G401 (cell line): Measurements from ENCODE around the gene KRT4. TPM values are rescaled to one million over a fixed set of nuclear protein-coding genes. Genes with fewer than 3 reads are reported as not detected.
"Not testable (repeated sequence)": the region's sequence is repeated elsewhere in the genome, so short reads cannot be mapped to it uniquely, and the experiment has no call there.

Experiments used
- DNase-seq: peaks from one replicate; pipeline ENCODE4 v3.0.0-alpha.2; 2015; ENCODE audit warnings: low spot score
- in situ Hi-C: cut with HindIII; loops from 2 replicates; pipeline ENCODE4 v1.10.0; 2016; ENCODE audit warnings: low sequenced_read_pairs, mixed read lengths
- total RNA-seq: library from RNA; depleted of rRNA; stranded (reverse); fragments of >200 nt; shearing (Covaris generic); gene quantifications from 2 replicates; pipeline ENCODE4 v1.2.3, GENCODE V29; 2014

KRT4 gene
- total RNA-seq, 1 experiment from 2014 or later, result not detected

DNA sequence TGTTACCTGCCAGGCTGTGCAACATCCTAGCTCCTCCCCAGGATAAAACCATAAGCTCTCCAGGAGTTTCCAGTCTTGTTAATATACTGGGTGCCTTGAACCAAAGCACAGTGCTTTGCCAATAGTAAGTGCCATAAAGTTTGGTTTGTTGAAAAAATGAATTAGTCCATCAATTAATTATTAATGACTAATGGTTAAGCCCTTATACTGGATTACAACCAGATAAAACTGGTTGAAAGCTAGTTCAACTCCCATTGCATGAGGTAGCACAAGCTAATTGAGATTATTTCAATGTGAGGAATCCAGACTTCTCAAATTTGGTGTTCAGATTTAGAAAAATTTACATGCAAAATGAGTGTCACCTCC is 16.4 kb downstream of the KRT4 start:
- in situ Hi-C loops, result no loop called here
- no peak for DNase-seq

DNA sequence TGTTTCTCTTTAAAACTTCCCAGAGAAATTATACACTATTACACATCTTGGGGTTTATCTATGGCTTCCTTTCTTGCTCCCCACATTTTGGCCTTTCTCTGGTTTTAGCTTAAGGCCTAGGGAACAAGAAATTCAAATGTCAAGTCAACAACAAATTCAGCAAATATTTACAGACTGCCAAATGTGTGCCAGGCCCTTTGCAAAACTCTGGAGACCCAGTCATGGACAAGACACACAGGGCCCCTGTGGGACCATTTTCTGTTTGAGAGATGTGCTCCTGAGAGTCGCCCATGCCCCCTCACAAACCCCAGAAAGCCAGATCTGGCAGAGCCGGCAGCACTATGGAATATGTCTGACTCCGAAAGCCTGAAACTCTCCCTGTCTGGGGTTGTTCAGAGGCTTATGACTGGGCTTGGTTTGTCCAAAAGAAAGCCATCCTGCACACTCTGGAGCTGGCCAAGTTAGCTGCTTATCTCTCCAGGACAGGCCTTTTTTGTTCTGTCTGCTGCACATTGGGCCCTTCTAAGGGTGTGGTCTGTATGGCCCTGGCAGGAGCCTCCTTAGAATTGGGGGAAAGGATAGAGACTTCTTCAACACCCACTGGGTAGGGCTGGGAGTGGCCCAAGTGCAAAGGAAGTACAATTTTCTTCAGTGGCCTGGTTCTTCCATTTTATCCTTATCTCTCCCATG is 16.9 kb downstream of the KRT4 start:
- DNase-seq, result no peak
- in situ Hi-C loops, result no loop called here

DNA sequence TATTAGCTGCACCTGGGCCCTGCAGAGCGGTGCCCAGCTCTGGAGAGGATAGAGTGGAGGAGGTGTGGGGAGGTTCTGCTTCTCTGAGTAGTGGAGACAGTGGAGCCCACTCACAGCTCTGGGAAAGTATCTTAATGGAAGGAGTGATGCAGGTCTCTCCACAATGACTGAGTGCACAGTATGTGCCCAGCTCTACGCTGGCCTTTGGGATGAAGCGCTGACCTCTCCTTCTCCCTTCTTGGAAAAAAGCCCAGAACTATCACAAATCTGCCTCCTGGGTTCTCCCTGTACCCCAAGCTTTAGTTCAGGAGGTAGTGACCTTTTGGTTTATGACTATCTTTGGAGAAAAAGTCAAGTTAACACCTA is 17.5 kb downstream of the KRT4 start:
- in situ Hi-C loops, result no loop called here
- no peak for DNase-seq

DNA sequence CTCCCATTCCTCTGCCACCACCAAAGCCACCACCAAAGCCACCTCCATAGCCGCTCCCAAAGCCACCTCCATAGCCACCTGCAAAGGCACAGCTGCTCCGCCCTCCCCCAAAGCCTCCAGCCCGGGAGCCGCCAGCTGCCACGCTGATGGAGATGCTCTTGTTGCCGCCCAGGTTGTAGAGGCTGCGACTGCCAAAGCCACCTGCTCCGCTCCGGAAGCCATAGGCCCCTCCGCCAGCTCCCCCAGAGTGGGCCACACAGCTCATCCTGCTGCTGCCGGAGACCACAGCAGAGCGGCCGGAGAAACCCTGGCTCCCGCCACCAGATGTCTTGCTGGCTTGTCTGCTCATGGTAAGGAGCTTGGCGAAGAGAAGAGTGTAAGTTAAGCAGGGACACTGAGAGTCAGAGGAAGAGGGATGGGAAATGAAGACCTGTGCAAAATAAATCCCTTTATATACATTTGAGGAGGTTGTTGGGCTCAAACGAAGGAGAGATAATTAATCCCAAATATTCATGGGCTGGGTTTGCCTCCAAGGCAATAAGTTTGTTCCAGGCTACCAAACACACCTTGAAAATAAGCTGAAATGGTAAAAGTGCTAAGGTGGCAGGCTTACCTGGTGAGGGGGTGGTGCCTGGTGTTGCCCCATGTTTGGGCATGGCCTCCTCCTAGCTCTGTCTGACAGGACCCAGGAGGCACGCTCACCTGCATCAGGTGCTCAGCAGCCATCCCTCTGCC is 18.1 kb downstream of the KRT4 start, which contains the start of gene KRT3:
Gene KRT3 (minus strand): TSS at position 424 of the 735 bp plus-strand sequence. CDS start 75 bp downstream, at position 349.
- in situ Hi-C loops, result no loop called here

DNA sequence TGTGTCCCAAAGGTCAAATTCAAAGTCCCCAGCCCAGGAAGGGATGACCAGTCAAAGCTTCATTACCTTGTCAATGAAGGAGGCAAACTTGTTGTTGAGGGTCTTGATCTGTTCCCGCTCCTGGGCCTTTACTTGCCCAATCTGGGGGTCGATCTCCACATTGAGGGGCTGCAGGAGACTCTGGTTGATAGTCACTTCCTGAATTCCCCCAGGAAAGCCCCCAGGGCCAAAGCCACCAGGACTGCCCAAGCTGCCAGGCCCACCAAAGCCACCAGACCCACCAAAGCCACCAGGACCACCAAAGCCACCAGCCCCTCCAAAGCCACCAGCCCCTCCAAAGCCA is 18.6 kb downstream of the KRT4 start:
- DNase-seq, in situ Hi-C loops: not testable (repeated sequence)

More for the DNA sequence above, 18.1 kb downstream of the KRT4 start, which contains the start of gene KRT3:
- DNase-seq, result no peak

DNA sequence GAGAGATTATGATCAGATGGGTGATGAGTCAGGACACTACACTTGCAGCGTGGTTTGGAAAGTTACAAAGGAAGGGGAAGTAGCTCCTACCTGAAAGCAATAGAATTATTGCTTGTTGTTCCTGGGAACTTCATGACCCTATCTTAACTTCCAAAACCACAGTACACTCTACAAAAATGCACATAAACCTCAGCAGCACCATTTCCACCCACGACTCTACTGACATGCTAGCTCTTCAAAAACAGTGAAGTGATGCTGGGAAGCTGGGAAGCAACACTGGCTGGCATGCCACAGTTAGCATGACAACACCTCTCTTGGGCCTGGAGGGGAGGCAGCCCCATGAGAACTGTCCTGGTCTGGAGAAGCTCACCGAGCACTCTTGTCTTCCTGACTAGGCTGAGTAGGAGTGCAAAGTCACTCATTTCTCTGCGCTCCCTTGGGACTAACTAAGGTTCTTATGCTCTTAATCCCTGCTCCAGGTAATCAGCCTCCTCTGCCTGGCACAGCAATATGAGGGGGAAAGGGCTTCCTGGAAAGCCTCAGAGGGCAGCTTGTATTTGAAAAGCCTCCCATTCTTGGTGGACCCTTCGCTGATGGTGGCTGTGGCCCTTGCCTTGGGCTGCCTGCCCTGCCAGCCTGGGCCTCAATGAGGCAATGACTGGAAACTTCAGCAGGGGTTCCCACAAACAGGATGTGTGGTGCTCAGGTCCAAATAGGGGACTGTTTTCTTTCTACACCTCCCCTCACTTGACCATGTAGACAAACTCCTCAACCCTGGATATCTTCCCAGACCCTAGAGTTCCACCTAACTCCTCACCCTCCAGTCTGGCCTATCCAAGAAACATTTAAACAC is 19.2 kb downstream of the KRT4 start:
- in situ Hi-C loops, result no loop called here
- no peak for DNase-seq

DNA sequence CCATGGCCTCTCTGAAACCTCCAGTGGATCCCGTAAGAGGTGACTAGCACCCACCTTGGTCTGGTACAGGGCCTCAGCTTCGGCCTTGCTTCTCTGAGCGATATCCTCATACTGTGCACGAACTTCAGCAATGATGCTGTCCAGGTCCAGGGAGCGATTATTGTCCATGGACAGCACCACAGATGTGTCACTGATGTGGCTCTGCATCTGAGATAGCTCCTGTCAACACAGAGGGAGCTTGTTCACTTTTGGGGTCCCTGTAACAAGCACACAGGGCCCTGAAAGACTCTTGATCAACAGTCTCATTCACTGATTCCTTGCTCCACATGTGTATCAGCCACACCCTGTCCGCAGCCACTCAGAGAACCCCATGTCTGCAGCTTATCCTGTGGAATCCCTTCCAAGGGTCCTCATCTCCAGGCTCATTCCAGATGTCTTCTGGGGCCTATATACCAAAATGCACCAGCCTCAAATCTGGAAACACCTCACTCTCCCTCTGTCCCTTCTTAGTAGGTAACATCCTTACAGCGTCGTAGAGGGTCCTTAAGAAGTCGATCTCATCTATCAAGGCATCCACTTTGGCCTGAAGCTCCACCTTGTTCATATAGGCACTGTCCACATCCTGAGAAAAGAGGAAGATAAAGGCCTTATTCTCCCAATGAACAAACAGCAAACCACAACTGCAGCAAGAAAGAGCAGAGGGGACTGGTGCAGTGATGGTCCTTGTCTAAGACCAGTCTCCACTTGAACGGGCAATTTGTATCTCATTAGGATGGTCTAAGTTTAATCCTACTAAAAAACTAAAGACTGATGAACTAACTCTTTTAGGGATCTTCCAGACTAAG is 21.5 kb downstream of the KRT4 start:
- in situ Hi-C loops, result no loop called here
- DNase-seq, result no peak

DNA sequence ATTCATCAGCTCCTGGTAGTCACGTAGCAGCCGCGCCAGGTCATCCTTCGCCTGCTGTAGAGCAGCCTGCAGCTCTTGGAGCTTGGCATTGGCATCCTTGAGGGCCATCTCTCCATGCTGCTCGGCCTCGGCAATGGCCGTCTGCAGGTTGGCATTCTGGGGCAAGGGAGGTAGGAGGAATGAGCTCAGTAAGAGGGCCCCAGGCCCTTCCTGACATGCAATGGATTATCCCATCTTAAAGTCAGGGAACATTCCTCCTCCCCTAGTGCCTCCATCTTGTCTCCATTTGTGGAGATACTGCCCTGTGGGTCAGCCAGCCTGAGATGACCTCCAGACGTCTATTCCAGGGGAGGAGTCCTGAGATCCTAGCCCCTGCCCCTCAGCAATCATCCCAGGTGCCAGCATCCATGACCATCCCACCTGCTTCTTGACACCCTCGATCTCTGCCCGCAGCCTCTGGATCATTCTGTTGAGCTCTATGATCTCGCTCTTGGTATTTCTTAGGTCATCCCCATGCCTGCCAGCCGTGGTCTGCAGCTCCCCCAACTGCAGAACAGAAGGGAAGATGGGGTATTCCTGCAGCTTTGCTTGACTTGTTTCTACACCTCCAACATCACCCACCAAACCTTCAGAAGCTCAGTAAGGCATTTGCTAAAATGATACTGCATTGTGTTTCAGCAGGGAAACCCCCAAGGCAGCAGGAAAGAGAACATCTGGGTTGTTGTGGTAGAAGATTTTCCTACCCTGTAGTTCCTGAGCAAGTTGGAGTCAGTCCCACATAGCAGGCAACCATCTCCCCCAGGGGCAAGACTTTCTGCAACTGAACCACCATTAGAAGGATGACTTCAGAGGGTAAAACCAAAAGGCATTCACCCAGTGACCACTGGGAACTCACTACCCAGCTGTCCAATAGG is 22.4 kb downstream of the KRT4 start:
- in situ Hi-C loops, result no loop called here
- DNase-seq, result no peak

DNA sequence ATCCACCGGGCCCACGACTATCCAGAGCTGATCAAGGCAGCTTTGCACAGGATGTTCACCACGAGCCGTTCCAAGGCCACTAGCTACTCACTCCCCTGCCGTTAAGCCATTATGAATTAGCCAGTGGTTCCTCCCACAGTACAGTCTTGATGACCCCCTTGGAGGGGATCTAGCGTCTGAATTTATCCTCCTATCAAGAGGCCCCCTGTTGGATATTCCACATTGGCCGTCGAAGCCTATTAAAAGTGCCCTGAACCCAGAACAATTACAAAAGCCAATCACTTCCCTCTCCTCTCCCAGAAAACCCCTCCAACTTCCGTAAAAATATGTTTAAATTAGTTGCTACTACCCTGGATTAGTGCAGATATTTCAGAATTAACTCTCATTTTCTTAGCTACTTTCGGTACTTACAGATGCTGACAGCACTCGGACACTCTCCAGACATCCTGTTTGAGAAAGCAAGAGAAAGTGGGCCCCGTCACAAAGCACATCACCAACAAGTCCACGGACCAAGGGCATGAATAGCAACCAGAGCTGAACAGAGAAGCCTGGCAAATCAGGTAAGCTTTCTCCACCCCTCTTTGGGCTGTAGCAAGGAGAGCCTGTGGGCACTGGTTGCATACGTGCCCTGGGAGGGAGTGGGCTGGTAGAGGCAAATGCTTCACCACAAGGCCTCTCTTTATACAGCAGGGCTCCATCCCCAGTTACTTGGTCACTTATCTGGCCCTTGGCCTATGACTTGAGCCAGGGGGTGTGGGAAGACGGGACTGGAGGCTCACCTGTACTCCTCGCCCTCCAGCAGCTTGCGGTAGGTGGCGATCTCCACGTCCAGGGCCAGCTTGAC is 23.3 kb downstream of the KRT4 start:
- no peak for DNase-seq
- in situ Hi-C loops, result no loop called here

DNA sequence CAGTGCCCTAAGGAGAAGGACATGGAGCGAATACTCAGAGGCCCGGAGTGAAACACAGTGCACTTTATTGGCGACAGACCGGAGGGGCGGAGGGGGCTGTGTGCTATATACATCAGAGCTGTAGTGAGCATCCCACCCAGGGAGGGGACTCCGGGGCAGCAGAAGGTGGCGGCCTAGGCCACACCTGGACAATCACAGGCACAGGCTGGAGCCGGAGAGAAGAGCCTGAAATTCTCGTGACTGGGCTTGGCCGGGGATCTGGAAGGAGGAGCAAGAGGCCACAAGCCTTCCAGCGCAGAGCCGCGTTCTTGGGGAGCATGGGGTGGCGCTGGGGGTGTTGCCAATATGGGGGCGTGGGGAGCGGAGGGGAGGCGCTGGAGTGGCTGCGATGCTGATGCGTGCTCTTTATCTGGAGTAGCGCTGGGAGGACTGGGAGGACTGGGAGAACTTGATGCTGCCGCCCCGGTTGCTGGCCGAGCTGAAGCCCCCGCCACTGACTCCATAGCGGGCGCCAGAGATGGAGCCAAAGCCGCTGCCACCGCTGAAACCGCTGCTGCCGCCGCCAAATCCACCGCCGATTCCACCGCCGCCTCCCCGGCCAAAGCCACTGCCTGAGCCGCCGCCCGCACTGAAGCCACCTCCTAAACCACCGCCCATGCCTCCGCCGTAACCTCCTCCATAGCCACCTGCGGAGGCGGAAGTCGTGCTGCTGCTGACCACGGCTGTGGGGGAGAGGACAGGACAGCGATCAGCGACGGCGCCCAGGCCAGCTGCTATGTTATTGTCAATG is 24.1 kb downstream of the KRT4 start:
- no peak for DNase-seq
- in situ Hi-C loops, result no loop called here

DNA sequence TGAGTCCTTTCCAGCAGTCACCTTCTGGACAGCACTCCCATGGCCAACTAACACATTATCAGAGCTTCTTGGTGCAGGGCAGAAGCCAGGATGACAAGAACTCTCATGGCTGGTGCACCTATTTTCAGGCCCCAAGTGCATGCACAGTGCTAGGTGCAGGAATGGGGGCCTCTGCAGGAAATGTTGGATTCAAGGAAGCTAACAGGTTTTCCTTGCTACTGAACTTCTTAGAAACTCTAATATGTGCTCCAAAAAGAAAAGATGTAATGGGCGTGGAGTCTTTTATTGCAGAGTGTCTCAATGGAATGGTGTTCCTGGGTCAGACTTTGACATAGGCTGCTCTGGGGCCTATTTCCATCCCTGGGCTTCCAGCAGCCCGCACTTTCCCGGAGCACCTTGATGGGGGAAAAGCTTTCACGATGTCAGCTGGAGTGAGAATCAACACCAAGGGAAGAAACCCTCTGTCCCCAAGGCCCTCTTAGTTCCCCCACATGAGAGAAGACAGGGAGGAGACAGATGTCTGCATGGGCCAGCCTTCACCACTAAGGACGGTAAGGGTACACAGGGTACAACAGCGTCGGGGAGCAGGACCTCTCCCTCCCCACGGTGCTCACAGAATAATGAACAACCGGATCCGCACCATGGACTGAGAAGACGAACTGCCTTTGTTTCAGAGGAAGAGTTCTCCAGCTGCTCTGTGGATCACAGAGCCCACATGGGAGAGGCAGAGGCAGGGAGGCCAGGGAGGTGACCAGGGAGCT is 24.9 kb downstream of the KRT4 start:
- in situ Hi-C loops, result no loop called here

DNA sequence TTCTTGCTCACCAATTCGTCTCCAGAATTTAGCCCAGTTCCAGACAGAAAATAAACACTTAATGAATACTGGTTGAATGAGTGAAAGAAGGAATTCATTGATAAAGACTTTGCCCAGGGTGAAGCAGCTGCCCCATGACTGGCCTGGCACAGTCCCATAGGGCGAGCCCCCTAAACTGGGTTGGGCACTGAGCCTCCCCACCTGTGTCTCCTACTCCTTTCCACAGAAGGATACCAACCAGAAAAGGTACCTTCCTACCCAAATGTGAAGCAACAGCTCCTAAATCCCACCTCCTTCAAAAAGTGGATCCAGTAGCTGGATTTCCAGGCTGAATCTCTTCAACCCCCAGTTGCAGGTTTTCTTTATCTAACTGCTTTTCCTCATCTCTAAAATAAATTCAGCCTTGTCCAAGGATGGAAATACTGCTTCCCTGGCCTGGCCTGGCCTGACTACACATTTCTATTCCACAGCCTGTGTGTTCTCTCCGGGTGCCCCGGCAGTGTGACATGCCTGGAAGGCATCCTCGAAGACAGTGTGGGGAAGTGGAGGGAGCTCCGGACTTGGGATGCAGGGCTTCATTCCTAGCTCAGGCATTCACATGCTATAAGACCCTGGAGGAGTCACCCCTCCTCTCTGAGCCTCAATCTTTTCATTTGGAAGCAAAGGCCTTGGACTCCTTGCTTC is 25.6 kb downstream of the KRT4 start:
- DNase-seq, result no peak
- in situ Hi-C loops, result no loop called here

More for the DNA sequence above, 24.9 kb downstream of the KRT4 start:
- no peak for DNase-seq

DNA sequence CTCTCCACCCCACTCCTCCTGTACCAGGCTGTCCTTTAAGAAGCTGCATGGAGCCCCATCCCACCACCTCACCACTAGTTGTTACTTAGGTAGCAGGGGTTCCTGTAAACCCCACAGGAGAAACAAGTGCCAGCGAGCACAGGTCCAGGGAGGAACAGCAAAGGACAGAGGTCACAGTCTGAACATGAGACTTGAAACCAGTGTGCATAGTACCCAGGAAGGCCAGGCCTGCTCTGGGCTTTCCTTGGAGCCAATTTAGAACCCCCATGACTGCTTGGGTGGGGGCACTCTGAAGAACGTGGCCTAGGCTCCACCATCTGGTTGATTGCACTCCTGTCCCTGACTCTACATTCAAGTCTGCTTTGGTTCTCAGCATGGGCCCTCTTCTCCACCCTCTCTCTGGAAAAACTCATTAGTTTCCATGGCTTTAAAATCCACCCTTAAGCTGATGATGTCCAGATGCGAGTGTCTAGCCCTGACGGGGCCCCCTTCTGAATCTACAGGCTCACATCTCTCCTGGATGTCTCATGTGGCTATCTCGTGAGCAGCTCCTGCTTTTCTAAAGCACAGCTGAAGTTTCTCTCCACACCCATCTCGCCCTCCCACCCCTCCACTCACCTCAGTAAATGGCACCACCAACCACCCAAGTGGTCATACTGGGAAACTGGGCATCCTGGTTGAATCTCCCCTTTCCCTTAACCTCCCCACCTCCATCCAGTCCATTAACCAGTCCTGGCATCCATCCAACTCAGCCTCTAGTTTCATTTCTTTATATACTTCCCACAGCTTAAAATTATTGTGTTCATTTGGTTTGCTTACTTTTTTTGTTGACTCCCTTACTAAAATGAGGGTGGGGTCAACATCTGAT is 26.4 kb downstream of the KRT4 start:
- DNase-seq, result no peak
- in situ Hi-C loops, result no loop called here

DNA sequence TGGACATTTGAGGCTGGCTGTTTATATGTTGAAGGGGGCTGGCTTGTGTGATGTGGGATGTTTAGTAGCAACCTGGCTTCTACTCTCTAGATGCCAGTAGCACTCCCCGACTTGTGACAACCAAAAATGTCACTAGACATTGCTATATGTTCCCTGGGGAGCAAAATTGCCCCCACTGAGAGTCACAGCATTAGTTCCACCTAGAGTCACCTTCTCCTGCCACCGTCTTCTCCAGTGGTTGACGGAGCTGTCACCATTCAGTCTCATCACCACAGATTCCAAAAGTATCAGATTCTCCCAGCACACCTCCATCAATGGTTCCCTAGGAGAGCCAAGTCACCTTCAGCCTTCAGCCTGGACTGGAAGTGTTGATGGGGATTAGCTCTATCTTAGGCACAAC is 29.0 kb downstream of the KRT4 start:
- in situ Hi-C loops, result no loop called here
- no peak for DNase-seq
